ENCODE measurements around the gene EVA1A. TPM values are rescaled to one million over a fixed set of nuclear protein-coding genes. Genes with fewer than 3 reads are reported as not detected.

The EVA1A gene
- total and polyA plus RNA-seq, 2 of the 8 experiments (the other 6 are each of a cell fraction or from before 2014, with no cell fraction given): 2.4 to 4.3 TPM

DNA sequence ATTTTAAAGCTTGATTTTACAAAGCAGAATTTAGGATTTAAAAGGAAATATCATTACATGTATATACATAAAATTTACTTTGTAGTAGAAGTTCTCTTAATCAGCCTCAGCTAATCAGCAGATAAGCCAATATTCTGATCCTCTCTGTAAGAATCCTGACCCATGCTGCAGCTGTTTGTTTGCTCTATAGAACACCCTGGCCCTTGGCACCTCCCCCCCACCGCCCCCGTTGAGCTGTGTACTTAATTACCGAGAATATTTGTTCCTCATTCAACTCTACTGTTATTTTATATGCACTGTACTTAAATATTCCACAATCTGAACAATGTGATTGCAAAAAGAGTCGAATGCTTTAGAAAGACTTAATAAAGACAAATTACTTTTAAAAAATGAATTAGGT, 98.0 kb downstream of the EVA1A start (continued):
- TF ChIP-seq, protein P1, sequence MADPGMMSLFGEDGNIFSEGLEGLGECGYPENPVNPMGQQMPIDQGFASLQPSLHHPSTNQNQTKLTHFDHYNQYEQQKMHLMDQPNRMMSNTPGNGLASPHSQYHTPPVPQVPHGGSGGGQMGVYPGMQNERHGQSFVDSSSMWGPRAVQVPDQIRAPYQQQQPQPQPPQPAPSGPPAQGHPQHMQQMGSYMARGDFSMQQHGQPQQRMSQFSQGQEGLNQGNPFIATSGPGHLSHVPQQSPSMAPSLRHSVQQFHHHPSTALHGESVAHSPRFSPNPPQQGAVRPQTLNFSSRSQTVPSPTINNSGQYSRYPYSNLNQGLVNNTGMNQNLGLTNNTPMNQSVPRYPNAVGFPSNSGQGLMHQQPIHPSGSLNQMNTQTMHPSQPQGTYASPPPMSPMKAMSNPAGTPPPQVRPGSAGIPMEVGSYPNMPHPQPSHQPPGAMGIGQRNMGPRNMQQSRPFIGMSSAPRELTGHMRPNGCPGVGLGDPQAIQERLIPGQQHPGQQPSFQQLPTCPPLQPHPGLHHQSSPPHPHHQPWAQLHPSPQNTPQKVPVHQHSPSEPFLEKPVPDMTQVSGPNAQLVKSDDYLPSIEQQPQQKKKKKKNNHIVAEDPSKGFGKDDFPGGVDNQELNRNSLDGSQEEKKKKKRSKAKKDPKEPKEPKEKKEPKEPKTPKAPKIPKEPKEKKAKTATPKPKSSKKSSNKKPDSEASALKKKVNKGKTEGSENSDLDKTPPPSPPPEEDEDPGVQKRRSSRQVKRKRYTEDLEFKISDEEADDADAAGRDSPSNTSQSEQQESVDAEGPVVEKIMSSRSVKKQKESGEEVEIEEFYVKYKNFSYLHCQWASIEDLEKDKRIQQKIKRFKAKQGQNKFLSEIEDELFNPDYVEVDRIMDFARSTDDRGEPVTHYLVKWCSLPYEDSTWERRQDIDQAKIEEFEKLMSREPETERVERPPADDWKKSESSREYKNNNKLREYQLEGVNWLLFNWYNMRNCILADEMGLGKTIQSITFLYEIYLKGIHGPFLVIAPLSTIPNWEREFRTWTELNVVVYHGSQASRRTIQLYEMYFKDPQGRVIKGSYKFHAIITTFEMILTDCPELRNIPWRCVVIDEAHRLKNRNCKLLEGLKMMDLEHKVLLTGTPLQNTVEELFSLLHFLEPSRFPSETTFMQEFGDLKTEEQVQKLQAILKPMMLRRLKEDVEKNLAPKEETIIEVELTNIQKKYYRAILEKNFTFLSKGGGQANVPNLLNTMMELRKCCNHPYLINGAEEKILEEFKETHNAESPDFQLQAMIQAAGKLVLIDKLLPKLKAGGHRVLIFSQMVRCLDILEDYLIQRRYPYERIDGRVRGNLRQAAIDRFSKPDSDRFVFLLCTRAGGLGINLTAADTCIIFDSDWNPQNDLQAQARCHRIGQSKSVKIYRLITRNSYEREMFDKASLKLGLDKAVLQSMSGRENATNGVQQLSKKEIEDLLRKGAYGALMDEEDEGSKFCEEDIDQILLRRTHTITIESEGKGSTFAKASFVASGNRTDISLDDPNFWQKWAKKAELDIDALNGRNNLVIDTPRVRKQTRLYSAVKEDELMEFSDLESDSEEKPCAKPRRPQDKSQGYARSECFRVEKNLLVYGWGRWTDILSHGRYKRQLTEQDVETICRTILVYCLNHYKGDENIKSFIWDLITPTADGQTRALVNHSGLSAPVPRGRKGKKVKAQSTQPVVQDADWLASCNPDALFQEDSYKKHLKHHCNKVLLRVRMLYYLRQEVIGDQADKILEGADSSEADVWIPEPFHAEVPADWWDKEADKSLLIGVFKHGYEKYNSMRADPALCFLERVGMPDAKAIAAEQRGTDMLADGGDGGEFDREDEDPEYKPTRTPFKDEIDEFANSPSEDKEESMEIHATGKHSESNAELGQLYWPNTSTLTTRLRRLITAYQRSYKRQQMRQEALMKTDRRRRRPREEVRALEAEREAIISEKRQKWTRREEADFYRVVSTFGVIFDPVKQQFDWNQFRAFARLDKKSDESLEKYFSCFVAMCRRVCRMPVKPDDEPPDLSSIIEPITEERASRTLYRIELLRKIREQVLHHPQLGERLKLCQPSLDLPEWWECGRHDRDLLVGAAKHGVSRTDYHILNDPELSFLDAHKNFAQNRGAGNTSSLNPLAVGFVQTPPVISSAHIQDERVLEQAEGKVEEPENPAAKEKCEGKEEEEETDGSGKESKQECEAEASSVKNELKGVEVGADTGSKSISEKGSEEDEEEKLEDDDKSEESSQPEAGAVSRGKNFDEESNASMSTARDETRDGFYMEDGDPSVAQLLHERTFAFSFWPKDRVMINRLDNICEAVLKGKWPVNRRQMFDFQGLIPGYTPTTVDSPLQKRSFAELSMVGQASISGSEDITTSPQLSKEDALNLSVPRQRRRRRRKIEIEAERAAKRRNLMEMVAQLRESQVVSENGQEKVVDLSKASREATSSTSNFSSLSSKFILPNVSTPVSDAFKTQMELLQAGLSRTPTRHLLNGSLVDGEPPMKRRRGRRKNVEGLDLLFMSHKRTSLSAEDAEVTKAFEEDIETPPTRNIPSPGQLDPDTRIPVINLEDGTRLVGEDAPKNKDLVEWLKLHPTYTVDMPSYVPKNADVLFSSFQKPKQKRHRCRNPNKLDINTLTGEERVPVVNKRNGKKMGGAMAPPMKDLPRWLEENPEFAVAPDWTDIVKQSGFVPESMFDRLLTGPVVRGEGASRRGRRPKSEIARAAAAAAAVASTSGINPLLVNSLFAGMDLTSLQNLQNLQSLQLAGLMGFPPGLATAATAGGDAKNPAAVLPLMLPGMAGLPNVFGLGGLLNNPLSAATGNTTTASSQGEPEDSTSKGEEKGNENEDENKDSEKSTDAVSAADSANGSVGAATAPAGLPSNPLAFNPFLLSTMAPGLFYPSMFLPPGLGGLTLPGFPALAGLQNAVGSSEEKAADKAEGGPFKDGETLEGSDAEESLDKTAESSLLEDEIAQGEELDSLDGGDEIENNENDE (IDR thresholded peaks at IDR 0.05; ENCODE audit: insufficient replicate concordance, low read length): no peak
- TF ChIP-seq SRF (IDR thresholded peaks at IDR 0.05; ENCODE audit: low read depth, low read length): no peak
- no peak for TF ChIP-seq RBBP5 (IDR thresholded peaks at IDR 0.05; ENCODE audit: borderline replicate concordance, low read depth, low read length)
- no peak for TF ChIP-seq SP4 (IDR thresholded peaks at IDR 0.05; ENCODE audit: low read length)
- TF ChIP-seq EZH2 (IDR thresholded peaks at IDR 0.05; ENCODE audit: low read depth, low read length, severe bottlenecking): no peak
- TF ChIP-seq ZNF274 (IDR thresholded peaks at IDR 0.05; ENCODE audit: borderline replicate concordance, extremely low read depth, low read length): no peak
- TF ChIP-seq CHD1 (IDR thresholded peaks at IDR 0.05; ENCODE audit: low read depth, low read length): no peak
- TF ChIP-seq, protein P2, sequence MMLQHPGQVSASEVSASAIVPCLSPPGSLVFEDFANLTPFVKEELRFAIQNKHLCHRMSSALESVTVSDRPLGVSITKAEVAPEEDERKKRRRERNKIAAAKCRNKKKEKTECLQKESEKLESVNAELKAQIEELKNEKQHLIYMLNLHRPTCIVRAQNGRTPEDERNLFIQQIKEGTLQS (IDR thresholded peaks at IDR 0.05; ENCODE audit: insufficient read depth, low read depth, low read length): no peak
- no peak for TF ChIP-seq SIX5 (IDR thresholded peaks at IDR 0.05; ENCODE audit: low read depth, low read length)
- no peak for TF ChIP-seq ASH2L (IDR thresholded peaks at IDR 0.05; ENCODE audit: low read length)
- TF ChIP-seq SAP30 (IDR thresholded peaks at IDR 0.05; ENCODE audit: insufficient read depth, insufficient replicate concordance, low read length): no peak
- no peak for TF ChIP-seq JUN (IDR thresholded peaks at IDR 0.05; ENCODE audit: low read depth, low read length)

Measured in H1 (cell line).